ENCODE results near the gene SLC39A13. TPM values are rescaled to one million over a fixed set of nuclear protein-coding genes. Genes with fewer than 3 reads are reported as not detected.

SLC39A13 gene
- total and polyA plus RNA-seq, 2 of the 4 experiments (the other 2 are of a cell fraction), result 32.4 to 144 TPM

DNA sequence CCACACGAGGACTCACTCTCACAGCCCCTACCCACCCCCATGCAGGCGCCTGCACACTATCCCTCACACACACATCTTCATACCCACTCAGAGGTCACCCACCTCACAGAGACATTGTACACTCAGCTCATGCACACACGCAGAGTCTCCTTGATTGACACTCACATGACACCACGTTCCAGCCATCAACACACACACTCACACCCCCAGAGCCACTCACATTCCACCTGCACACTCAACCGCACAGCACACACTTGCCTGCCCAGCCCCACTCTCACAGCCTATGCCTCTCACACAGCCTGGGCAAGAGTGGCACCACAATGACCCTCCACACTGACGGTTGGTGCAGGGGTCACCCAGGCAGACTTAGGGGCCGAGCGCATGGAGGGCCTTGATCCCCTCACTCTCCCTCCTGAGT, 32.3 kb upstream of the SLC39A13 start:
- Histone ChIP-seq H2AFZ (replicated peaks; ENCODE audit: low read length, poor library complexity) (peak overlapping the region; percentile 33), H3K27ac (ENCODE audit: insufficient read depth, low read length) (no peak overlapping the region), H4K20me1 (ENCODE audit: insufficient read depth, low read length) (no peaks in the 10 kb centered on the region; the same call in 1 of the 2 replicates), H3K9me3 (ENCODE audit: control insufficient read depth, insufficient read depth, low read length) (no peaks in the 10 kb centered on the region), H2BK15ac (ENCODE audit: low read depth, low read length) (no peak overlapping the region; the same call in 2 of the 3 replicates), H3K14ac (replicated peaks; ENCODE audit: low read depth, low read length) (no peak overlapping the region), H4K91ac (ENCODE audit: insufficient read depth, low read depth, low read length) (no peak overlapping the region), H3K18ac (ENCODE audit: low read depth, low read length) (no peak overlapping the region), H3K4me2 (ENCODE audit: low read depth, low read length) (no peak overlapping the region), H3K4me3 (ENCODE audit: insufficient read depth, low read depth, low read length) (no peak overlapping the region), H3K23ac (ENCODE audit: low read depth, low read length) (no peak overlapping the region), H3K79me1 (ENCODE audit: low read depth in 1 of 2, low read length in 2 of 2) (no peaks in the 10 kb centered on the region), H2BK5ac (ENCODE audit: low read depth, low read length, poor library complexity, severe bottlenecking) (no peak overlapping the region), H2AK9ac (replicated peaks; ENCODE audit: low read depth, low read length, poor library complexity) (no peak overlapping the region), H4K8ac (ENCODE audit: low read depth in 2 of 2, low read length in 2 of 2) (no peak overlapping the region), H3K9me1 (ENCODE audit: insufficient read depth, low read length) (peaks cover 9% of the 10 kb centered on the region), H3K4ac (ENCODE audit: low read depth, low read length) (no peak overlapping the region), H3K36me3 (ENCODE audit: control insufficient read depth, insufficient read depth, low read length) (no peaks in the 10 kb centered on the region), H3K56ac (ENCODE audit: extremely low read depth, insufficient read depth, low read length) (no peak overlapping the region), H3K27me3 (ENCODE audit: control insufficient read depth, insufficient read depth, low read length) (peaks cover 5% of the 10 kb centered on the region; the same call in 1 of the 2 replicates), H4K5ac (ENCODE audit: low read depth, low read length) (no peak overlapping the region), H3K9ac (ENCODE audit: low read depth, low read length) (no peak overlapping the region), H2BK20ac (ENCODE audit: low read depth, low read length) (no peak overlapping the region), H2AK5ac (ENCODE audit: low read depth, low read length) (peak overlapping the region; percentile 33), H3K4me1 (ENCODE audit: control insufficient read depth, insufficient read depth, low read length) (peaks cover 5% of the 10 kb centered on the region), H2BK120ac (ENCODE audit: low read depth, low read length) (no peak overlapping the region)
- TF ChIP-seq MXI1 (IDR thresholded peaks at IDR 0.05; ENCODE audit: borderline replicate concordance, low read depth, low read length) (no peak), CEBPB (IDR thresholded peaks at IDR 0.05; ENCODE audit: low read depth, low read length) (no peak), USF2 (IDR thresholded peaks at IDR 0.05; ENCODE audit: low read depth, low read length) (no peak), SMC3 (IDR thresholded peaks at IDR 0.05; ENCODE audit: low read depth, low read length) (no peak), RCOR1 (IDR thresholded peaks at IDR 0.05; ENCODE audit: insufficient replicate concordance, low read length) (no peak), CHD1 (IDR thresholded peaks at IDR 0.05; ENCODE audit: low read depth, low read length) (no peak), RFX5 (IDR thresholded peaks at IDR 0.05; ENCODE audit: low read depth, low read length) (no peak), NFE2L2 (IDR thresholded peaks at IDR 0.05; ENCODE audit: low read depth, low read length) (no peak), MAZ (IDR thresholded peaks at IDR 0.05; ENCODE audit: borderline replicate concordance, low read depth, low read length) (no peak)
- TF ChIP-seq, protein P1, sequence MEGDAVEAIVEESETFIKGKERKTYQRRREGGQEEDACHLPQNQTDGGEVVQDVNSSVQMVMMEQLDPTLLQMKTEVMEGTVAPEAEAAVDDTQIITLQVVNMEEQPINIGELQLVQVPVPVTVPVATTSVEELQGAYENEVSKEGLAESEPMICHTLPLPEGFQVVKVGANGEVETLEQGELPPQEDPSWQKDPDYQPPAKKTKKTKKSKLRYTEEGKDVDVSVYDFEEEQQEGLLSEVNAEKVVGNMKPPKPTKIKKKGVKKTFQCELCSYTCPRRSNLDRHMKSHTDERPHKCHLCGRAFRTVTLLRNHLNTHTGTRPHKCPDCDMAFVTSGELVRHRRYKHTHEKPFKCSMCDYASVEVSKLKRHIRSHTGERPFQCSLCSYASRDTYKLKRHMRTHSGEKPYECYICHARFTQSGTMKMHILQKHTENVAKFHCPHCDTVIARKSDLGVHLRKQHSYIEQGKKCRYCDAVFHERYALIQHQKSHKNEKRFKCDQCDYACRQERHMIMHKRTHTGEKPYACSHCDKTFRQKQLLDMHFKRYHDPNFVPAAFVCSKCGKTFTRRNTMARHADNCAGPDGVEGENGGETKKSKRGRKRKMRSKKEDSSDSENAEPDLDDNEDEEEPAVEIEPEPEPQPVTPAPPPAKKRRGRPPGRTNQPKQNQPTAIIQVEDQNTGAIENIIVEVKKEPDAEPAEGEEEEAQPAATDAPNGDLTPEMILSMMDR (conservative IDR thresholded peaks at IDR 0.05; ENCODE audit: low read depth, low read length), result no peak
- ChIA-PET CTCF (no interaction called here), POLR2A (ENCODE audit: unreplicated experiment) (no interaction called here)
- DNase-seq (no peak), ATAC-seq (ENCODE audit: low read depth) (no peak)
- BruUV-seq (replicated peaks), result no TSS peak
- in situ Hi-C loops (cut with MboI; ENCODE audit: low sequenced_read_pairs) (no loop called here), intact Hi-C loops (cut with micrococcal nuclease) (no loop called here), dilution Hi-C loops (cut with HindIII; ENCODE audit: low sequenced_read_pairs, unreplicated experiment) (no loop called here)
- WGBS, 2 experiments (ENCODE audit: extremely low coverage in 2 of 2, insufficient read length in 1 of 2), result 74% methylated on average over 7 of the region's 8 CpGs; no CpG with 5 or more reads in 1 of the 2 experiments

Measured in IMR-90 (cell line).